HepG2 (cell line): ENCODE results near the gene YY1. TPM values are rescaled to one million over a fixed set of nuclear protein-coding genes. Genes with fewer than 3 reads are reported as not detected.

ENCODE experiments used
- ATRX ChIP-seq: sonication (generic); formaldehyde crosslinking; IDR thresholded peaks from 2 replicates; pipeline ENCODE4 v1.4.0; 2020; ENCODE audit warnings: missing genetic modification reagents, borderline replicate concordance
- EED ChIP-seq: sonication (generic); formaldehyde crosslinking; IDR thresholded peaks from 2 replicates; pipeline ENCODE4 v1.5.0; 2020; ENCODE audit warnings: mild to moderate bottlenecking, missing genetic modification reagents
- ERF ChIP-seq: IDR thresholded peaks from 2 replicates; pipeline ENCODE4 v1.6.1; 2018; ENCODE audit warnings: missing biosample characterization, missing genetic modification reagents
- GABPA ChIP-seq, 2 experiments: IDR thresholded peaks; 2 replicates each; pipeline ENCODE4 v1.6.1; 2011 to 2016; ENCODE audit warnings: low read depth in 2 of 2, low read length in 1 of 2, missing biosample characterization in 1 of 2, missing genetic modification characterization in 1 of 2
- MED8 ChIP-seq: sonication (generic); formaldehyde crosslinking; IDR thresholded peaks from 2 replicates; pipeline ENCODE4 v1.8.1; 2023; ENCODE audit warnings: mild to moderate bottlenecking, missing genetic modification reagents; ENCODE audit not compliant: insufficient replicate concordance
- MXD4 ChIP-seq: IDR thresholded peaks from 2 replicates; pipeline ENCODE4 v1.6.1; 2016; ENCODE audit warnings: mild to moderate bottlenecking, missing biosample characterization, missing genetic modification reagents
- MZF1 ChIP-seq: sonication (generic); formaldehyde crosslinking; IDR thresholded peaks from 2 replicates; pipeline ENCODE4 v1.8.1; 2023; ENCODE audit warnings: mild to moderate bottlenecking, missing genetic modification reagents, borderline replicate concordance
- NBN ChIP-seq: fragments of 450-650 bp; conservative IDR thresholded peaks from 2 replicates; pipeline ENCODE4 v1.6.1; 2017
- PCBP2 ChIP-seq: fragments of 200-400 bp; formaldehyde crosslinking; optimal IDR thresholded peaks from 2 replicates; pipeline ENCODE3; 2018; ENCODE audit warnings: low read length, low read depth; ENCODE audit not compliant: poor library complexity, severe bottlenecking
- RBM22 ChIP-seq: fragments of 200-400 bp; formaldehyde crosslinking; optimal IDR thresholded peaks from 2 replicates; pipeline ENCODE3; 2017; ENCODE audit warnings: mild to moderate bottlenecking, low read length, moderate library complexity
- RXRB ChIP-seq: IDR thresholded peaks from 2 replicates; pipeline ENCODE4 v1.6.1; 2016; ENCODE audit warnings: borderline replicate concordance, missing genetic modification reagents, missing compliant biosample characterization
- TEAD2 ChIP-seq: sonication (generic); formaldehyde crosslinking; IDR thresholded peaks from 2 replicates; pipeline ENCODE4 v1.9.0; 2021; ENCODE audit warnings: missing genetic modification reagents
- TP53 ChIP-seq: sonication (generic); formaldehyde crosslinking; conservative IDR thresholded peaks from 2 replicates; pipeline ENCODE4 v1.4.0; 2020; ENCODE audit warnings: missing genetic modification reagents
- XBP1 ChIP-seq: sonication (generic); formaldehyde crosslinking; IDR thresholded peaks from 2 replicates; pipeline ENCODE4 v1.5.0; 2020; ENCODE audit warnings: missing genetic modification reagents
- YEATS4 ChIP-seq: sonication (generic); formaldehyde crosslinking; IDR thresholded peaks from 2 replicates; pipeline ENCODE4 v1.4.0; 2020; ENCODE audit warnings: missing genetic modification reagents, borderline replicate concordance
- ZMYM4 ChIP-seq: sonication (generic); formaldehyde crosslinking; IDR thresholded peaks from 2 replicates; pipeline ENCODE4 v1.8.1; 2023; ENCODE audit warnings: mild to moderate bottlenecking, missing genetic modification reagents
- ZNF253 ChIP-seq: sonication (generic); formaldehyde crosslinking; IDR thresholded peaks from 2 replicates; pipeline ENCODE4 v1.8.0; 2022; ENCODE audit warnings: mild to moderate bottlenecking, missing genetic modification reagents, borderline replicate concordance
- ZNF3 ChIP-seq: IDR thresholded peaks from 2 replicates; pipeline ENCODE4 v1.7.0; 2017; ENCODE audit warnings: inconsistent platforms
- ZNF331 ChIP-seq: sonication (generic); formaldehyde crosslinking; IDR thresholded peaks from 2 replicates; pipeline ENCODE4 v1.4.0; 2020; ENCODE audit warnings: missing genetic modification reagents
- ZNF543 ChIP-seq: sonication (generic); formaldehyde crosslinking; IDR thresholded peaks from 2 replicates; pipeline ENCODE4 v1.4.0; 2020; ENCODE audit warnings: mild to moderate bottlenecking, missing genetic modification reagents
- ZNF562 ChIP-seq: sonication (generic); formaldehyde crosslinking; IDR thresholded peaks from 2 replicates; pipeline ENCODE4 v1.8.0; 2022; ENCODE audit warnings: missing genetic modification reagents, borderline replicate concordance
- ZNF589 ChIP-seq: sonication (generic); formaldehyde crosslinking; conservative IDR thresholded peaks from 2 replicates; pipeline ENCODE4 v1.8.0; 2022; ENCODE audit warnings: mild to moderate bottlenecking, moderate library complexity, missing genetic modification reagents
- ZNF792 ChIP-seq: IDR thresholded peaks from 2 replicates; pipeline ENCODE4 v1.6.1; 2016
- ZSCAN25 ChIP-seq: sonication (generic); formaldehyde crosslinking; IDR thresholded peaks from 2 replicates; pipeline ENCODE4 v1.8.0; 2022; ENCODE audit warnings: mild to moderate bottlenecking, missing genetic modification reagents
- polyA plus RNA-seq, 8 experiments: library from polyadenylated mRNA; depleted of rRNA in 3 of 8; stranded (reverse) in 7 of 8; unstranded in 1 of 8; fragments of >200 nt; fragmentation: Illumina TruSeq in 4 of 8; extraction: Trizol in 4 of 8; gene quantifications; 2 replicates each; pipeline versions ENCODE4 v1.2.1 to v1.2.3, GENCODE V29; 2011 to 2016; ENCODE audit warnings: low read depth in 4 of 8, missing spikeins in 1 of 8, mixed read lengths in 1 of 8; ENCODE audit not compliant: insufficient read depth in 1 of 8
- total RNA-seq, 5 experiments: library from RNA; depleted of rRNA; stranded (reverse); fragments of >200 nt; fragmentation: Illumina TruSeq; extraction: Trizol; gene quantifications; 2 replicates each; pipeline ENCODE4 v1.2.3, GENCODE V29; 2016; ENCODE audit warnings: low read depth in 1 of 5
- TF ChIP-seq, protein P1 (sequence below): sonication (generic); formaldehyde crosslinking; IDR thresholded peaks from 2 replicates; pipeline ENCODE4 v1.5.1; 2020; ENCODE audit warnings: mild to moderate bottlenecking, missing genetic modification reagents, moderate library complexity
- TF ChIP-seq, protein P2 (sequence below): sonication (generic); formaldehyde crosslinking; conservative IDR thresholded peaks from 2 replicates; pipeline ENCODE4 v1.8.0; 2022; ENCODE audit warnings: low read depth, missing genetic modification reagents

Gene YY1
- total and polyA plus RNA-seq, 2 of the 13 experiments (the other 11 are each of a cell fraction or from before 2014, with no cell fraction given): 29.4 to 68.1 TPM

DNA sequence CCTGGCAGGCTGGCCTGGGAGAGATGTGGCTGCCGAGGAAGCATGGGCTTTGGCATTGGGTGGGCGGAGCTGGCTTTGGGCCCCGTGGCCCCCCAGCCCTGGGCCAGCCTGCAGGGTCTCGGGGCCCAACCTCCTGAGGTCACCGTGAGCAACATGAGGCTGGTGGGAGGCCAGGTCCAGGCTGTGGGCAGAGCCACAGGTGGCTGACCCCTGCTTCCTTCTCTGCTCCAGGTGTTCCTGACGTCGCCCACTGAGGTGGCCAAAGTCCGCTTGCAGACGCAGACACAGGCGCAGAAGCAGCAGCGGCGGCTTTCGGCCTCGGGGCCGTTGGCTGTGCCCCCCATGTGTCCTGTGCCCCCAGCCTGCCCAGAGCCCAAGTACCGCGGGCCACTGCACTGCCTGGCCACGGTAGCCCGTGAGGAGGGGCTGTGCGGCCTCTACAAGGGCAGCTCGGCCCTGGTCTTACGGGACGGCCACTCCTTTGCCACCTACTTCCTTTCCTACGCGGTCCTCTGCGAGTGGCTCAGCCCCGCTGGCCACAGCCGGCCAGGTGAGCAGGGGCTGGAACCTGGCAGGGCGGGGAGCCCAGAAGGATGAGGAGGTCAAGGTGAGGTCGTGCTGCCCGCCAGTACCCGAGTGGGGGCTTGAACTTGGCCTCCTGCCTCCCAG is 89.7 kb downstream of the YY1 start (continued):
- TF ChIP-seq, protein P1, sequence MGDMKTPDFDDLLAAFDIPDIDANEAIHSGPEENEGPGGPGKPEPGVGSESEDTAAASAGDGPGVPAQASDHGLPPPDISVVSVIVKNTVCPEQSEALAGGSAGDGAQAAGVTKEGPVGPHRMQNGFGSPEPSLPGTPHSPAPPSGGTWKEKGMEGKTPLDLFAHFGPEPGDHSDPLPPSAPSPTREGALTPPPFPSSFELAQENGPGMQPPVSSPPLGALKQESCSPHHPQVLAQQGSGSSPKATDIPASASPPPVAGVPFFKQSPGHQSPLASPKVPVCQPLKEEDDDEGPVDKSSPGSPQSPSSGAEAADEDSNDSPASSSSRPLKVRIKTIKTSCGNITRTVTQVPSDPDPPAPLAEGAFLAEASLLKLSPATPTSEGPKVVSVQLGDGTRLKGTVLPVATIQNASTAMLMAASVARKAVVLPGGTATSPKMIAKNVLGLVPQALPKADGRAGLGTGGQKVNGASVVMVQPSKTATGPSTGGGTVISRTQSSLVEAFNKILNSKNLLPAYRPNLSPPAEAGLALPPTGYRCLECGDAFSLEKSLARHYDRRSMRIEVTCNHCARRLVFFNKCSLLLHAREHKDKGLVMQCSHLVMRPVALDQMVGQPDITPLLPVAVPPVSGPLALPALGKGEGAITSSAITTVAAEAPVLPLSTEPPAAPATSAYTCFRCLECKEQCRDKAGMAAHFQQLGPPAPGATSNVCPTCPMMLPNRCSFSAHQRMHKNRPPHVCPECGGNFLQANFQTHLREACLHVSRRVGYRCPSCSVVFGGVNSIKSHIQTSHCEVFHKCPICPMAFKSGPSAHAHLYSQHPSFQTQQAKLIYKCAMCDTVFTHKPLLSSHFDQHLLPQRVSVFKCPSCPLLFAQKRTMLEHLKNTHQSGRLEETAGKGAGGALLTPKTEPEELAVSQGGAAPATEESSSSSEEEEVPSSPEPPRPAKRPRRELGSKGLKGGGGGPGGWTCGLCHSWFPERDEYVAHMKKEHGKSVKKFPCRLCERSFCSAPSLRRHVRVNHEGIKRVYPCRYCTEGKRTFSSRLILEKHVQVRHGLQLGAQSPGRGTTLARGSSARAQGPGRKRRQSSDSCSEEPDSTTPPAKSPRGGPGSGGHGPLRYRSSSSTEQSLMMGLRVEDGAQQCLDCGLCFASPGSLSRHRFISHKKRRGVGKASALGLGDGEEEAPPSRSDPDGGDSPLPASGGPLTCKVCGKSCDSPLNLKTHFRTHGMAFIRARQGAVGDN: peak; percentile 96
- 0 out of 2 replicates have a peak, but pooled peaks have one; percentile 58 for TF ChIP-seq ZNF543 (CRISPR knock-in tag)
- TF ChIP-seq XBP1: no peak
- no peak for TF ChIP-seq ZNF253 (CRISPR knock-in tag)
- no peak for TF ChIP-seq TEAD2 (CRISPR knock-in tag)
- TF ChIP-seq ZSCAN25 (CRISPR knock-in tag): no peak
- TF ChIP-seq ZMYM4 (CRISPR knock-in tag): peak; percentile 50; the same call in 1 of the 2 replicates
- TF ChIP-seq ATRX (CRISPR knock-in tag): no peak
- TF ChIP-seq RBM22: no peak
- no peak for TF ChIP-seq RXRB
- TF ChIP-seq MED8 (CRISPR knock-in tag): peak; percentile 32
- no peak for TF ChIP-seq PCBP2
- TF ChIP-seq ZNF792 (CRISPR knock-in tag): no peak
- peak; percentile 63; the same call in 1 of the 2 replicates for TF ChIP-seq YEATS4
- peak; percentile 31 for TF ChIP-seq ZNF331 (CRISPR knock-in tag)
- TF ChIP-seq GABPA (IDR thresholded peaks at IDR 0.05; ENCODE audit: low read depth, low read length): no peak
- no peak for TF ChIP-seq GABPA (CRISPR knock-in tag; IDR thresholded peaks at IDR 0.05; ENCODE audit: low read depth)
- TF ChIP-seq NBN: no peak
- TF ChIP-seq ERF (CRISPR knock-in tag): peak; percentile 23; the same call in 1 of the 2 replicates
- no peak for TF ChIP-seq TP53 (CRISPR knock-in tag)
- no peak for TF ChIP-seq ZNF3
- TF ChIP-seq MZF1 (CRISPR knock-in tag): no peak
- TF ChIP-seq ZNF562 (CRISPR knock-in tag): no peak
- peak; percentile 67 for TF ChIP-seq MXD4
- no peak for TF ChIP-seq EED (CRISPR knock-in tag)
- no peak for TF ChIP-seq ZNF589 (CRISPR knock-in tag)
- TF ChIP-seq, protein P2, sequence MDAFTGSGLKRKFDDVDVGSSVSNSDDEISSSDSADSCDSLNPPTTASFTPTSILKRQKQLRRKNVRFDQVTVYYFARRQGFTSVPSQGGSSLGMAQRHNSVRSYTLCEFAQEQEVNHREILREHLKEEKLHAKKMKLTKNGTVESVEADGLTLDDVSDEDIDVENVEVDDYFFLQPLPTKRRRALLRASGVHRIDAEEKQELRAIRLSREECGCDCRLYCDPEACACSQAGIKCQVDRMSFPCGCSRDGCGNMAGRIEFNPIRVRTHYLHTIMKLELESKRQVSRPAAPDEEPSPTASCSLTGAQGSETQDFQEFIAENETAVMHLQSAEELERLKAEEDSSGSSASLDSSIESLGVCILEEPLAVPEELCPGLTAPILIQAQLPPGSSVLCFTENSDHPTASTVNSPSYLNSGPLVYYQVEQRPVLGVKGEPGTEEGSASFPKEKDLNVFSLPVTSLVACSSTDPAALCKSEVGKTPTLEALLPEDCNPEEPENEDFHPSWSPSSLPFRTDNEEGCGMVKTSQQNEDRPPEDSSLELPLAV (CRISPR knock-in tag): no peak
